Measurements from ENCODE around the gene ELOVL2. TPM values are rescaled to one million over a fixed set of nuclear protein-coding genes. Genes with fewer than 3 reads are reported as not detected.
"Not testable (repeated sequence)": the region's sequence is repeated elsewhere in the genome, so short reads cannot be mapped to it uniquely, and the experiment has no call there.

The ELOVL2 gene
- total RNA-seq, 1 experiment from 2014 or later = 3.3 TPM

DNA sequence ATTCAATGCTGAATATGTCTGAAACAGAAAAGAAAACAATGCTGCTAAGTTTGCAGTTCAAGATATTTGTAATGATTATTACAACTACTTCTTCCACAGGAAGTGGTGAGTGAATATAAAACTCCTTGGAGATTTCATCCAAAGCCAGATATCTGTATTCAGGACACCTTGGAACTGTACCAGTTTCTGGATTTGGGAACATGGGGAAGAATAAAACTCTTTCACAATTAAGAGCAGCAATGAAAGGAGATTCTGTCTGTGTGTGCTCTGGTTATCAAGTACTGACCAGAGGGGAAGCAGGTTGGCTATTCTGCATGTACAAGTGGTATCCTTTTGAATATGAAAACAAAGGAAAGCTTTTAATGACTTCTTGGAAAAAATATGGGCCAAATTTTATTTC is 21.1 kb downstream of the ELOVL2 start:
- no peak for DNase-seq (ENCODE audit: low read depth)

DNA sequence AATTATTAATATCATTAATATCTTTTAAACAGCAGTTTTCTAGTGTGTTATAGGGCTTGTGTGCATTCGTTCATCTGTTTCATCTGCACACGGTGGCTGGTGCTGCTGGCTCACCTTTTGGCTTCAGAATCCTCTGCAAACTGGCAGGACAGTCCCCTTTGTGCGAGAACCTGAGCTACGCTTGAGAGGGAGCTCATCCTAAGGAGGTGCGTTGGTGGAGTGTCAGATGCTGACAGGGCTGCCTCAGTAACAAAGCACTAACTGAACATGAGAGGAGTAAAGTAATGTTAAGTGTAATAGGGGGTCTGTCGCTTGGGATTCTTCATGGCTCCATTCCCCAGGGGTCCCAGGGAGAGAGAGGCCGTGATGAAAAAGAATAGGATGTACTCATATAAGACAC is 22.4 kb downstream of the ELOVL2 start:
- no peak for DNase-seq (ENCODE audit: low read depth)

DNA sequence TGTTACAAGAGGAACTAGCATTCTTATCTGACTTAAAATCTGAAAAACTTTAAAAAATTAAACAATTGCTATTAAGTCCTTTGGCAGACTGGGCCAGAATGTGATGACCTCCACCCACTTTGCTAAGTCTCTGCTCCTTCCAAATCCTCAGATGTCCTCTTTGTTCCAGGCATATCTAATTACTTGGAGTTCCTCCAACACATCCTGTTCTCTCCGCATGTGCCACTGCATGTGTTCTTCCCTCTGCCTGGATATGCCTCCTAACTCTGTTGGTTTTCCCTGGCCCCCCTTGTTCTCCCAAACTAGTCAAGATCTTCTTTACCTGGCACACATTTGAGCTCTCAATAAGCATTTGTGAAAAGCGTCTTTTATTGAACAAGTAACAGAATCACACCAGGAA is 23.1 kb downstream of the ELOVL2 start:
- DNase-seq (ENCODE audit: low read depth) = no peak

DNA sequence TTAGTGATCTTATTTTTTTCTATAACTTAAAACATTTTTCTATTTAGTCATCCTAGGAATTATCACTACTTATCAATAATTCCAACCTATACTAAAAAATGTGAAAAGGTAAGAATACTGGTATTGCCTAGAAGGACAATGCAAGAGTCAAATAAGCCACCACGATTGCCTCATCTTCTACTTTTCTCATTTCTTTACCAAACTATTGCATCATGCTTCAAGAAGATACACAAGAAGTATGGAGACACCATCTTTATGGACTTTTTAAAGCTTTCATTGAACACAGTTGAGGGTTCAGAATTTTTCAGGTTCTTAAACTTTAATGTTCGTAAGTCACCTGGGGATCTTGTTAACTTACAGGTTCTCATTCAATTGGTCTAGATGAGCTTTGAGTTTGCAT is 25.9 kb downstream of the ELOVL2 start:
- DNase-seq (ENCODE audit: low read depth) = no peak

DNA sequence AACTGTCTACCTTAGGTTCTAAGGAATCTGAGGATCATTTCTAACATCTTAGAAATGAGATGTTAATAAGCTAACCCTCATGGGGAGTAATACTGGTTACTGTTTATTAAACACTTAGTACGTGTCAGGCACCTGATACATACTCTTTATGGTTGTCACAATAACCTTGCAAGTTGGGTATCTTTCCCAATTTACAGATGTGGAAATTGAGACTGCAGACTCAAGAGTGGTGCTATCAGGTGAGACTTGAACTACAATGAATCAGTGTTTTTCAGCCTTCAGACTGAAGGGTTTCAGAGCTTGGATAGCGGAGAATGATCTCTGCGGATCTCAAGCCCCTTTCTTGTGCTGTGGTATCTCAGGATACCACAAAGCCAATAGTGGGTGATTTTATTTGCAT is 27.0 kb downstream of the ELOVL2 start:
- DNase-seq (ENCODE audit: low read depth) = no peak

DNA sequence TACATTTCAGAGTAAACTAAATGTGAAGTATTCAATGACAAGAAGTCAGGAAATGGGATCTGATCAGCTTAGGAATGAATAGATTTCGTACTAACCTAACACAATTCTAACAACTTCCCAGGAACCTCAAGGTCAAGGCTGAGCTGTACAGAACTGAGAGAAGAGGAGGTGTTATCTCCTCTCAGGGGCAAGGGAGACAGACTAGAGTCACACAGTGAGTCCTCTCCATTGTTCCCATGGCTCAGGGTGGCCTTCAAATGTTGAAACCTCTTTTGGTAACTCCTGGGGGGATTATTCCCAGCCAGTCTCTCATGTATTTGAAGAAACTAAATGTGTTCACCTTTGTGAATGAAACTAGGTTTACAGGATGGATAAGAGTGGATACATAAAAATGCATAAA is 27.7 kb downstream of the ELOVL2 start:
- no peak for DNase-seq (ENCODE audit: low read depth)

DNA sequence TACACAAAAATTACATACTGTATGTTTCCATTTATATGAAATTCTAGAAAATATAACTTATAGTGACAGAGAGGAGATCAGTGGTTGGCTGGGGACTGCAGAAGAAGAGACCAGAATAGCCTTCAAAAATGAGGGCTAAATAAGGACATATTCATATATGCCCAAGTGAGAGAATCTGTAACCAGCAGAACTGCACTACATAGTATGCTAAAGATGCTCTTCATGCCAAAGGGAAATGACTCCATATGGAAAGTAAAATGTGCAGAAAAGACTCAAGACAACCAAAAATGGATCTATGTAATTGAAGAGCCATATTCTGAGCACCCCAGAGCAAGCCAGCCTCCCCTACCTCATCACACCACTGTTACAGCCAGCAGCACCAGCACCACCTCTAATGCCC is 29.0 kb downstream of the ELOVL2 start:
- no peak for DNase-seq (ENCODE audit: low read depth)

DNA sequence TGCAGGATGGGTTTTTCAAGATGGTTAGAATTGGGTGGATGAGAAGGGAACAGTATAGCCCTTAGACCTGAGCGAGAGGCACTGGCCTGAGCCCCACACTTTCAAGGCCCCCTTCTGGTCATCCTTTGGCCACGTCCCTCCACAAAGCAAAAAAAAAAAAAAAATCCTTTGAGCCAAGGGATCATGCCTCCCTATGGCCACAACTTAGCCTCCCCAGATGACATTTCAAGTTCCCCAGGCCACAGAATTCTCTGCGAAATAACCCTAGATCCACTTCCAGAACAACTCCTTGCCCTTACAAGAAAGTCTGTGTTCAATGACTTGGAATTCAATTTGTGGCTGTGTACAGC is 30.4 kb downstream of the ELOVL2 start:
- DNase-seq (ENCODE audit: low read depth) = no peak

DNA sequence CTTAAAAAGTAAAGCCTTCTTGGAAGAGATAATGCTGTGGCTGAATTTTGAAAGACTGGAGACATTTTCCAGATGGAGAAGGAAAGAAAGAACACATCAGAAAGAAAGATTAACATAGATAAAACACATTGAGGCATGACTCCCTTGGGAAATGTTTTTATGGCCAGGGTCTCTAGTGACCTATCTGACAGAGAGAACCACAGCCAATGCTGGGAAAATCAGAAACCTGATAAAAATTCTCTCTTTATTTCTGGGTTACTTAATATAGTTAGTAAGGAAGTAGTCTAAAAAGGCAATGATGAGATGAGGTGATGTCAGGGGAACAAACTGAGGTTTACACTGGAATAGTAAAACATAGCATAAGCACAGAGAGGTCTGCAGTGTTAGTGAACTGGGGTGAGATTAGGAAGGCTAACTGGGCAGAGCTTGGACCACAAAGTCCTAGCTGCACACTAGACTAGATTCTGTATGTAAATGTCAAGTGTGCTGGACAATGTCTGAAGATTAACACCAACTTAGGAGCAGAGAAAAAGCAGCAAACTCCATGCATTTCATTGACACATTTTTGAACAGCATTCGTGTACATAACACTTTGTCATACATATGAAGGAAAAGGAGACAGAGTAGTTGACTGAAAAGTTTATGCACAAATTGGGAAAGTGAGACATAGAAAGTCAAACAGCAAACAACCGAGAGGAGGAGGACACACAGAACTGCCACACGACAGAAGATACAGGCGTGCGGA is 31.0 kb downstream of the ELOVL2 start:
- no peak for DNase-seq (ENCODE audit: low read depth)

DNA sequence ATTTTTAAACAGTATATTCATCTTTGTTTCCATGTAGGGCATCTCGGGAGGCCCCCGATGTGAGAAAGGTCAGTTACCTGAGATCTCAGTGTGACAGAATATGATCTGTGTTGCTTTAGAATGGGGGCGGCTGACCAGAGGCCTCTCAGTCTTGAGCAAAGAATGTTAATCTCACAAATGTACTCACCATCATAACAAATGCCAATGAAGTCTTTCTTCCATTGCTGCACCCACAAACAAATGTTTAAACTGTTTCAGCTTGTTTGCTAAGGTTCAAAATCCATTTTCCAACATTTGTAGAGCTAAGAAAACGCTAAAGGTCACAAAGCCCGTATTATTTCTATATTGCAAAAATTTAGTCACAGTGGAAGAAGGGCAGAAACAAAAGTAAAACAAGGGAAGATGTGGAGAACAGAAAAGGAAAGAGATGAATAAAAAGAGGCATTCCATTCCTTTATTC is 31.8 kb downstream of the ELOVL2 start:
- no peak for DNase-seq (ENCODE audit: low read depth)

DNA sequence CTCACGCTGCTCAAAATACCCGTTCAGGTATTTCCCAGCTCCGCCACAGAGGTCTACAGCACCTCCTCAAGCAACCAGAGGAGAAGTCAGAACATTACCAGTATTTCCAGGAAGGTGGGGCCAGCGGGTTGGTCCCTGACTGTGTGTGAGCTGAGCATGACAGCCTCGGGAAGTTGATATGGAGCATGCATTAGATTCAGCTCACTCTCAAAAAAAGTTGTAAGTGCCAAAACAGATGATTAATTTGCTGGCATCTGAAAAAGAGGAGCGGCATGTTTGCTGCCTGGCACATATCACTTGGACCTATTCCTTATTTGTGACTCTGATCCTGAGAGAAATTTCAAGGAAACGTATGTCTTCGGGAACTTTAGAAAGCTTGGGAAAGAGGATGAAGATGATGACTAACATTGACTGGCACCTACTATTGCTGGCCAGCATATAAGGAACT is 32.3 kb downstream of the ELOVL2 start:
- peak; percentile 56 for DNase-seq (ENCODE audit: low read depth)

DNA sequence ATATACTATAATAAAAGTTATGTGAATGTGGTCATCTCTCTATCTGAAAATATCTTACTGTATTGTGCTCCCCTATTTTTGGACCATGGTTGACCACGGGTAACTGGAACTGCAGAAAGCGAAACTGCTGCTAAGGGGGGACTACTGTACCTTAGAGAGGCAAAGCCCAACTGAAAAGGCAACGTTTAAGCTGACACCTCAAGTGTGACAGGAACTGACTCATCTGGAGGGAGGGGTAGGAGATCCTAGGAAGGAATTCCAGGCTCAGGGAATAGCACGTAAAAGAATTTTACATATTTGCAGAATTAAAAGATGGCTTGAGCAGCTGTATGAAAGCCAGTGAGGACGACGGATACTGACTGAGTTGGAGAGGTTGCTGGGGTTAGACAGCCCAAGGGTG is 34.8 kb downstream of the ELOVL2 start:
- peak; percentile 72 for DNase-seq (ENCODE audit: low read depth)

DNA sequence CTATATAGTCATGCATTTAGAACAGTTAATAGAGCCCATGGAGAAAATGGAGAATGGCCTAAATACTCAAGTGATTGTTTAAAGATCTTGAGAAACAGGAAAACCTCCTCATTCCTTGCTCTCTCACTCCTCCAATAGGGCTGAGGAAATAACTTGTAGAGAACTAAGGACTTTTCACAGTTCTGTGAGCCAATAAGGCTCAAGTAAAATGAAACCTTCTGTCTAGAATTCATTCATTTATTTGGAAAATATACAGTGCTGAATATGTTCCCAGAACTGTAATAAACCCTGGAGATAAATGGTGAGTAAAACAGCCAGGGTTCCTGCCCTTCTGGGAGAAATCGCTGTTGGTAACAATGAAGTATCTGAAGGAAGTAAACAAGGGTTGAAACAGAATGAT is 35.3 kb downstream of the ELOVL2 start:
- no peak for DNase-seq (ENCODE audit: low read depth)

DNA sequence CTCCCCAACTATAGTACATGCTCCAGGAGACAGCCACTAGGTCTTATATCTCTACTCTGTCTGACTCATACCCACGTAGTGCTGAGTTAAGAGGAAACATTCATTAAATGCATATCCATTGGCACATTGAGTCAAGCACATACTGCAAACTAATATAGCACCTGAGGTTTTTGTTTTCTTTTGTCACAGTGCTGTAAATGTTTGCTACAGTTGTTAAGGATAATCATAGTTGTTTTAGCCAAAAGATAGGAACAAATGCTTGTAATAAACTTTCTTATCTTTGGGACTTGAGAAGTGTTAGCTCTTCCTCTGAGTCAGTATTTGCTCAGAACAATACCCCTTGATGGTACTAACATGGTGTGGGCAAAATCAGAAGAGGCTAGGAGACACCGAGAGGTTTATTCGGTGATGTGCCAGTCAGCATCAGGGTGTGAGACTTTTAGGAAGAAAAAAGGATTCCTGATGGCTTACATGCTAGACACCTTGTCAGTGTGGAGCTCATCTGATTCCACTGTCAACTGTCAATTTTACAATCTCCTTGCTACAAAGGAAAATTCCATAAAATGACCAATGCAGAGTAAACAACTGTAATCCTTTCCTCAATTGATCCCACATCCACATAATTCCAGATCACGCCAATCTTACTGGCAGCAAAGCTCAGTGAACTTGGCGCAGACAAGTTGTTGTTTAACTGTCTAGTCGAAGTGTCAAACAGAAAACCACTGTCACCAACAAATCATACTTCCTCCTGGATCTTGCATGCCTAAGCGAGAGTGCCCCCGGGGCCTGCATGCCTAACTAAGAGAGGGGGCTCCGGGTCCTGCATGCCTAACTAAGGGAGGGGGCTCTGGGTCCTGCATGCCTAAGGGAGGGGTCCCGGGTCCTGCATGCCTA is 36.1 kb downstream of the ELOVL2 start:
- DNase-seq (ENCODE audit: low read depth) = peak; percentile 74

DNA sequence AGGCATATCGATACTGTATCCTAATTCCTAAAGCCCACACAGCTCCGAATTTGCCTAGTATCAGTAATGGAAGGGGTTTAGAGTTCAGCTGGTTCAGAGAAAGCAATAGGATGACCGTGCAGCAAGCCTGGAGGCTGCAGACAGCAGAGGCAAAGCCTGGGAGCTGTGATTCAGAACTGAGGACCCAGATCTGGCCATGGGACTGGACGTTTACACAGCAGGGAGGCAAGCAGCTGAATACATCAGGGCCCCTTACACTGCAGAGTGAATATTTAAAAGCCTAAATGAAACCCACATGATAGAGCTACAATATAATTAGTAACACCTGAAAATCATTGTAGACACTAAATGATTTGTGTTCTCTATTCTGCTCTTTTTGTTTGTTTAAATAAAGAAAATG is 38.0 kb downstream of the ELOVL2 start:
- no peak for DNase-seq (ENCODE audit: low read depth)

DNA sequence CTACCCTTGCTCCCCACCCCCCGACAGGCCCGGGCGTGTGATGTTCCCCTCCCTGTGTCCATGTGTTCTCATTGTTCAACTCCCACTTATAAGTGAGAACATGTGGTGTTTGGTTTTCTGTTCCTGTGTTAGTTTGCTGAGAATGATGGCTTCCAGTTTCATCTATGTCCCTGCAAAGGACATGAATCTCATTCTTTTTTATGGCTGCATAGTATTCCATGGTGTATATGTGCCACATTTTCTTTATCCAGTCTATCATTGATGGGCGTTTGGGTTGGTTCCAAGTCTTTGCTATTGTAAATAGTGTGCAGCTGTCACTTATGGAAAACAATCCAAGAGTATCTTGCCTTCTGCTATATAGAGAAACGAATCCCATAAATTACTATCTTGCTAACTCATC is 40.8 kb downstream of the ELOVL2 start:
- DNase-seq (ENCODE audit: low read depth) = not testable (repeated sequence)

DNA sequence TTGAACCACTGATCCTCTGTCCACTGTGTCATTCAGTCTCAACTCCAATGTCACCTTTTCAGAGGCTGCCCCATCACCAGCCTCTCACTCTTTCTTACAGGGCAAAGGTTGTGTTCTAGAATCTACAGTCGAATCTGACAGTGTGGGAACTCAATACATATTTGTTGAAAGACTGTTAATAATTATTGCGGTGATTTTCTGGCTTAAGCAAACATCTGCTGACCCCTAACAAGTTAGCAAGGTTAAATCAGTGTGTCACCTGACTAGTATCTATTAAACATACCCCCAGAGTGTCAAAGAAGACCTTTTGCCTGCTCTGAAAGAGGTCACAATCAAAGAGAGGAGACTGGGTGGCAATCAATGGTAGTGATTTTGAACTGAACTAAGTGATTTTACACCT is 41.9 kb downstream of the ELOVL2 start:
- no peak for DNase-seq (ENCODE audit: low read depth)

DNA sequence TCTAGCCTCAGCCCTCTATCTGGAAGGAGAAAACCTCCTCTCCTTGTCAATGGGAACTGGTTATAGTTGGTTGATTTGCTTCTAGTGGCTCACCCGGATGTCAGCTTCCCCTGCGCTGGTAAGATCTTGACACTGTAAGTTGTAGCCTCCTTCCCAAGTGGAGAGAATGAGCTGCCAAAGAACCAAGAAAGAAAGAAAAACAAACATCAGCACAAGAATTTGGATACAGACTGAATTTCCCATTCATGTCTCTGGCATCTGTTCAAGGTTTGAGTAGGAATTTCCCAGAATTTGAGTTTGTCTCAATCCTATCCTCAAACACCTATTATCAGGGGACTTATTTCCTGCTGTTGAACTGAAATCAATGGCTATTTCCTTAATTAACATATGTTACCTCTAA is 44.1 kb downstream of the ELOVL2 start:
- no peak for DNase-seq (ENCODE audit: low read depth)

DNA sequence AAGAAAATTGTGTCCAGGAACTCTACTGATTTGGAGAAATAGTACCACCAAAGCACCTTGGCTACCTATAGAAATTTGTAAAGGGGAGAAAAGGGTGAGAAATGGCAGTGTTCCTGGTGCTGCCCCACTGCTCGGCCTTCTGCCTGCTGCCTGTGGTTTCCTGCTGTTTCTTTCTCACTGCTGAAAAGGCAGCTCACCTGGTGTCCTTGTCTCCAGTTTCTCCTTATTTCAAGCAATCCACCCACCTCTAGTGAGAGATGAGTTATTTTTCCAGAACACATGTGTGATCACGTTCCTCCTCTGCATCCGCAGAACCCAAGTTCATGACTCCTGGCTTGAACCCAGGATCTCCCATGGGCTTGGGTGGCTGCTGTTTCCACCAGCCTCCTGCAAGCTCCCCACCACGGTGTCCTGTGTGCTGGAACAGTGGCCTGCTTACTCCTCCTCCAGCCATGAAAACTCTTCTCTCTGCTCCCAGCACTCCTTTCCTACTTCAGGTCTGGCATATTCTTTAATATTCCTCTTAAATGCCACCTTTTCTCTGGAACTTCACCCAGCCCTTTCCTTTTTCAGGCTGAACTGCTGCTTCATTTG is 48.9 kb downstream of the ELOVL2 start:
- DNase-seq (ENCODE audit: low read depth) = no peak

DNA sequence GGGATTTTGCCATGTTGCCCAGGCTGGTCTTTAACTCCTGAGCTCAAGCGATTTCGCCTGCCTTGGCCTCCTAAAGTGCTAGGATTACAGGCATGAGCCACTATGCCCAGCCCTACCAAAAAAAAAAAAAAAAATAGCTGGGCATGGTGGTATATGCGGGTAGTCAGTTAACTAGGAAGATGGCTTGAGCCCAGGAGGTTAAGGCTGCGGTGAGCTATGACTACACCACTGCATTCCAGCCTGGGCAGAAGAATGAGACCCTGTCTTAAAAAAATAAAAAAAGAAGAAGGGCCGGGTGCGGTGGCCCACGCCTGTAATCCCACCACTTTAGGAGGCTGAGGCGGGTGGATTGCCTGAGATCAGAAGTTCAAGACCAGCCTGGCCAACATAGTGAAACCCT is 50.2 kb downstream of the ELOVL2 start:
- DNase-seq (ENCODE audit: low read depth) = peak; percentile 59

DNA sequence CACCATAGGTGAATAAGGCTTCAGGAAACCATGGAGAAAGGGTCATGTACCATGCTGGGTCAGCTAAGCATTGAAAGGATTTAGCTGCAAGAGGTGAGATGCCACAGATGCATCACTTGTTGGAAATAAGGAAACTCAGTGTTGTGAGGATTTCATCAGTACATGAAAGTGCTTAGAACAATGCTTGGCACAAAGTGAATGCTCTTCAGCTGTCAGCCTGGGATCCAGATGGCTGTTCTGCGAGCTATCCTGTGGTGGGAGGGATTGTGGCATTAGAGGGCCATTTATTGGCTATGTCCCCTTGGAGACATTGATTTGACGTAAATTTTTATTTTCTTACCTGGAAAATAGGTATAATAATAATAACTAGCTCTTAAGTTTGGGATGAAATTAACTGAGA is 53.0 kb downstream of the ELOVL2 start:
- DNase-seq (ENCODE audit: low read depth) = no peak

DNA sequence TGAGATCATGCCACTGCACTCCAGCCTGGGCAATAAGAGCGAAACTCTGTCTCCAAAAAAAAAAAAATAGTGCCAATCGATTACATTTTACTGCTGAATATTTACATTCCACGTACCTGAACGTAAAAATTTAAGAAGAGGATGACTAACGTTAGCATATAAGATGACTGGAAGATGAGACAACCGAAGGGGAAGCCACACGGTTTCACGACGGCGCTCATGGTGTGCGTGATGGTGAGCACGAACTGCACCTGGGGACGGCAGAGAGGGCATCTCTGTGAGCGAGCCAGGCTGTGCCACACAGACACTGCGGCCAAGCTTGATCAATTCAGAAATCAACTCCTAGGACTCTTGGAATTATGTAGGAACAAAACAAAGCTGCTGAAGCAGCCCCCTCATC is 54.5 kb downstream of the ELOVL2 start:
- no peak for DNase-seq (ENCODE audit: low read depth)

Measured in HT1080 (cell line).